ENCODE data around the gene LAMTOR5.

The LAMTOR5 gene

DNA sequence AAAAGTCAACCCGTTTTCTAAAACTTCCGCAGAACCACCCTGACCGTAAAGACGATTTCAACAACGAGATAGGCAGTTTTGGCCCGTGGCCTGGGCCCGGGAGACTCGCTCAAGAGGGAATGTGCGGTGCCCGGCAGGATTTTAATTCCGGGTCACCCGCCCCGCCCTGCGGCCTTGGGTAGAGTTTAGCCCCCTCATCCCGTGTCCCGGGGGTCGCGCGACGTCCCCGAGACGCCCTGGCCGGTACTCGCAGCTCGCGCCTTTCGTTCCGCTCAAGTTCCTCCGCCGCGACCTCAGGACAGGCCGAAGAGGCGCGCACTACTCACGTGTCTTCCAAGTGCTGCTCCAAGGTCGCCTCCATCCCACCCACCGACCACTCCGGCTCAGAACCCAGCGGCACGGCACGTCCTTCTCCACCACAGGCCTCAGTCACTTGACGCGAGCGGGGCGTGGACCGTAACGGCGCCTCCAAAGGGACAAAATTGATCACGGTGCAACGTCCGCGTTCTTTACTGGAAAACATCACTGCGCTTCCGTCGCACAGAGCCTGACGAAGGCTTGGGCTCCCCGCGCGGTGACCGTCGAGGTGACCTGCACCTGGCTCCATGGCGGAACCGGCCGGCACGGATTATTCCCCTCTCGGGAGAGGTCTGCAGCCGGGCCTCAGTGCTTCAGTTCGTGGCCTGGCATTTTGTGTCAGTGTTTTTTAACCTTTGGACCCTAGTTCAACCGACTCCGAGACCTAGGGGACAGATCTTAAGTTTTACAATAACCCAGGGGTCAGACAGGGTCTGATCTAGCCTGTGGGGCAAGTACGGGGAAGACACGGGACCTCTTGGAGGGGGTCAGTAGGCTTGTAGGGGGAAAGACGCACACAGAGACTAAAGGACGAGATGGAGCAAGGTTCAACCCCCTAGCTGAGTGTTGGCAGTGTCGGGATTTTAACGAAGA is at the start of gene LAMTOR5:
LAMTOR5 (minus strand) TSS at position 435 of the 951 bp plus-strand sequence; CDS start at position 361, 74 bp downstream.
- DNase-seq: peak; percentile 95 to 96
- peak within 1 kb of the TSS; percentile 86 to 87 for H3K4me3 ChIP-seq
- H3K9me3 ChIP-seq: no peaks in the 10 kb centered on the region
- H3K36me3 ChIP-seq: peaks cover 32 to 33% (median 32%) of the 10 kb centered on the region in 3 donors
- peak within 1 kb of the TSS; percentile 93 to 95 for H3K27ac ChIP-seq
- H3K27me3 ChIP-seq: no peaks in the 10 kb centered on the region
- TF ChIP-seq, protein P1, sequence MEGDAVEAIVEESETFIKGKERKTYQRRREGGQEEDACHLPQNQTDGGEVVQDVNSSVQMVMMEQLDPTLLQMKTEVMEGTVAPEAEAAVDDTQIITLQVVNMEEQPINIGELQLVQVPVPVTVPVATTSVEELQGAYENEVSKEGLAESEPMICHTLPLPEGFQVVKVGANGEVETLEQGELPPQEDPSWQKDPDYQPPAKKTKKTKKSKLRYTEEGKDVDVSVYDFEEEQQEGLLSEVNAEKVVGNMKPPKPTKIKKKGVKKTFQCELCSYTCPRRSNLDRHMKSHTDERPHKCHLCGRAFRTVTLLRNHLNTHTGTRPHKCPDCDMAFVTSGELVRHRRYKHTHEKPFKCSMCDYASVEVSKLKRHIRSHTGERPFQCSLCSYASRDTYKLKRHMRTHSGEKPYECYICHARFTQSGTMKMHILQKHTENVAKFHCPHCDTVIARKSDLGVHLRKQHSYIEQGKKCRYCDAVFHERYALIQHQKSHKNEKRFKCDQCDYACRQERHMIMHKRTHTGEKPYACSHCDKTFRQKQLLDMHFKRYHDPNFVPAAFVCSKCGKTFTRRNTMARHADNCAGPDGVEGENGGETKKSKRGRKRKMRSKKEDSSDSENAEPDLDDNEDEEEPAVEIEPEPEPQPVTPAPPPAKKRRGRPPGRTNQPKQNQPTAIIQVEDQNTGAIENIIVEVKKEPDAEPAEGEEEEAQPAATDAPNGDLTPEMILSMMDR (IDR thresholded peaks at IDR 0.05): peak in 1 of 2 experiments; percentile 7
- H3K4me1 ChIP-seq: peaks cover 0 to 31% (median 14%) of the 10 kb centered on the region in 4 donors
- intact Hi-C loops (cut with DNase I; ENCODE audit: low total_unique reads): loop anchor here (1.0 kb wide), 1 partner anchor 68 kb away; the partner anchor contains the start of gene RBM15

DNA sequence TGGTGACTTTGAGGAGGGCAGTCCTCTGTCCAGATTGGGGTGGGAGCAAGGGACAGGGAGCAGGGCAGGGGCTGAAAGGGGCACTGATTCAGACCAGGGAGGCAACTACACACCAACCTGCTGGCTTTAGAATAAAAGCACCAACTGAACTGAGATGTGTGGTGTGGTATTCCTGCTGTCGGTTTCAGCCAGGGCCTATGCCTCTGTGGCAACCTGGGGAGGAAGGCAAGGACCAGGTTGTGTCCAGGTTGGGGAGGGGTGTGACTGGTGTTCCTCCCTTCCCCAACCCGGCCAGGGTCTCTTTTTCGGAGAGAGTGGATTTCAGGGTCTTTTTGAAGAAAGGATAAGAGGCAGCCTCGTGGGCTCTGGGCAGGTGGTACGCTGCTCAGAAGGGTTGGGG is 49.7 kb upstream of the LAMTOR5 start:
- H3K27ac ChIP-seq: no peak overlapping the region
- no peaks in the 10 kb centered on the region for H3K9me3 ChIP-seq
- no peaks in the 10 kb centered on the region for H3K36me3 ChIP-seq
- intact Hi-C loops (cut with DNase I; ENCODE audit: low total_unique reads): loop anchor here (5.0 kb wide), 2 partner anchors 45 to 145 kb away; no protein-coding TSS in a partner anchor
- no peak for DNase-seq
- TF ChIP-seq, protein P1 (IDR thresholded peaks at IDR 0.05): no peak
- no peak overlapping the region for H3K4me3 ChIP-seq
- peaks cover 0 to 22% of the 10 kb centered on the region in 2 donors for H3K27me3 ChIP-seq
- no peaks in the 10 kb centered on the region for H3K4me1 ChIP-seq

DNA sequence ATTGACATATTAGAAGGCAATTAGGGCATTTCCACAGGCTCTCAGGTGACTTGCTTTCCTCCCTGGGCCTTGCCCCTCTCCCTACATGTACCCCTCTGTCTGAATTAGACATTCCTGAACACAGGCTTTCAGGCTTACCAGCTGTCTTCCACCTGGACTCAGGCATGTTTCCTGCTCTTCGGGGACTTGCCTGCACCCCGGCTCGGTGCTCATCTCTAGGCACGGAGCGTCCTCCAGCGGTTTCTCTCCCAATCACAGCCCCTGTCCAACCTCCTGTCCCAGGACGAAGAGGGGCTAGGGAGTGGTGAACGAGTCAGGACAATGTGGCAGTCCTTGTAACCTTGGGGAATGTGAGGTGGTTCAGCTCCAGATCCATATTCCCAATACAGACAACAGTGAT is 47.7 kb upstream of the LAMTOR5 start:
- Histone ChIP-seq H3K9me3 (no peaks in the 10 kb centered on the region), H3K27me3 (peaks cover 0 to 30% of the 10 kb centered on the region in 2 donors), H3K36me3 (no peaks in the 10 kb centered on the region), H3K4me3 (no peak overlapping the region), H3K4me1 (no peaks in the 10 kb centered on the region), H3K27ac (no peak overlapping the region)
- no peak for DNase-seq
- TF ChIP-seq, protein P1 (IDR thresholded peaks at IDR 0.05): no peak
- intact Hi-C loops (cut with DNase I; ENCODE audit: low total_unique reads): loop anchor here (5.0 kb wide), 2 partner anchors 43 to 143 kb away; no protein-coding TSS in a partner anchor

DNA sequence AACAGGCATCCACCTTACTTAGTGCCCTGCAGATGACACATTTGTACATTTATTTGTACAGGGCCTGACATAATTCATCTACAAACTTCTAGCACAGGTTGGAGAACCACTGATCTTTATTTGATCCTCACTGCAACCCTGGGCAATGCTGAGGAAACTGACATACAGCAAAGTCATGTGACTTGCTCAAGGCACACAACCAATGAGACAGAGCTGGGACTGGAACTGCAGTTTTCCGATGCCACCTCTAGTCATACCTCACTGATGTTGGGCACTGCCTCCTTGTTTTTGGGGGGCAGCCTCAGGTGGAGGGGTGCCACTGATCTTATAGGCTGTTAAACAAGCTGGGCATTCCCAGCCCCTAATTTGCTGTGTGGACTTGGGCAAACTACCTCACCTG is 46.8 kb upstream of the LAMTOR5 start:
- DNase-seq: no peak
- Histone ChIP-seq H3K4me1 (no peaks in the 10 kb centered on the region), H3K36me3 (no peaks in the 10 kb centered on the region), H3K9me3 (no peaks in the 10 kb centered on the region), H3K4me3 (no peak overlapping the region), H3K27ac (no peak overlapping the region), H3K27me3 (peaks cover 0 to 29% of the 10 kb centered on the region in 2 donors)
- TF ChIP-seq, protein P1 (IDR thresholded peaks at IDR 0.05): no peak
- intact Hi-C loops (cut with DNase I; ENCODE audit: low total_unique reads): no loop called here

DNA sequence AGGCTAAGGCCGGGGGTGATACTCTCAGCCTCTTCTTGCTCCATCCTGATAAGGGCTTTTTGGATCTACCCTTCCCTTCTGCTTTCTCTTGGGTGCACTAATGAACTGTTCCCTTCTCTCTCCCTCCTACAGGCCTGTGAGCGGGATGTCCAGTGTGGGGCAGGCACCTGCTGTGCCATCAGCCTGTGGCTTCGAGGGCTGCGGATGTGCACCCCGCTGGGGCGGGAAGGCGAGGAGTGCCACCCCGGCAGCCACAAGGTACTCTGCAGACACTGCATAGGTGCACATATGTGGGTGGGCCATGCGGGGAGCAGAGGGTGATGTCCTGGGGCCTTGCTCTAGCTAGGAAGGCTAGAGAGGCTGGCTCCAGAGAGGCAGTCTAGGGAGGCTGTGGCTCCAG is 46.3 kb upstream of the LAMTOR5 start:
- Histone ChIP-seq H3K9me3 (no peaks in the 10 kb centered on the region), H3K27ac (no peak overlapping the region), H3K36me3 (no peaks in the 10 kb centered on the region), H3K4me1 (no peaks in the 10 kb centered on the region), H3K27me3 (peaks cover 0 to 28% of the 10 kb centered on the region in 2 donors), H3K4me3 (no peak overlapping the region)
- DNase-seq: no peak
- TF ChIP-seq, protein P1 (IDR thresholded peaks at IDR 0.05): no peak
- intact Hi-C loops (cut with DNase I; ENCODE audit: low total_unique reads): no loop called here

All from tibial artery (tissue), 4 donors.